Measurements from ENCODE around the gene GP9. TPM values are rescaled to one million over a fixed set of nuclear protein-coding genes. Genes with fewer than 3 reads are reported as not detected.

GP9 gene
- total RNA-seq, 1 donor, result 4.0 TPM

DNA sequence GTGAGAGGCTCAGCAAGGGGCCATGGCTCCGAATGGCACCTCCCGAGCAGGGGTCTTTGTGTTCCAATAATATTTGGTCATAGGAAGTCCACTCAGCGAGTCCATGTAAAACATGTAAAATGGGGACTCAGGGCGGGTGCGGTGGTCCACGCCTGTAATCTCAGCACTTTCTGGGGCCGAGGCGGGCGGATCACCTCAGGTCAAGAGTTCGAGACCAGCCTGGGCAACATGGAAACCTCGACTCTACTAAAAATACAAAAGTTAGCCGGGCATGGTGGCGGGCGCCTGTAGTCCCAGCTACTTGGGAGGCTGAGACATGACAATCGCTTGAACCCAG lies 33.1 kb upstream of the GP9 start:
- DNase-seq (ENCODE audit: low read depth in 2 of 3, low spot score in 2 of 3), result no peak

DNA sequence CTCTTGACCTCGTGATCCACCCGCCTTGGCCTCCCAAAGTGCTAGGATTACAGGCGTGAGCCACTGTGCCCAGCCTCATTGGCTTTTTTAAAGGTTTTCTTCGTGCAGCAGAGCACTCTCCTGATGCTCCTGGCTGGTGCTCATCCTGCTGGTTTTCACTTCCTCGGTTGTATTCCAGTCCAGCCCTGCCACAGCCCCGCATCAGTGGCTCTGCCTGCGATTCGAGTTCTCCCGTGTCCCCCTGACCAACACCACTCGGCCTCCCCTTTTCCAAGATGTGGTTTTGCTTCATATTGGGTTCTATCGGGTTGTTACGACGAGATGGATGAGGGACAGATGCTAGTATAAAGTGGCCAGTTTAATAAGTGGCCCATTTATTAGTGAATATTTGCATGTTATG lies 31.7 kb upstream of the GP9 start:
- no peak for DNase-seq (ENCODE audit: low read depth in 2 of 3, low spot score in 2 of 3)

DNA sequence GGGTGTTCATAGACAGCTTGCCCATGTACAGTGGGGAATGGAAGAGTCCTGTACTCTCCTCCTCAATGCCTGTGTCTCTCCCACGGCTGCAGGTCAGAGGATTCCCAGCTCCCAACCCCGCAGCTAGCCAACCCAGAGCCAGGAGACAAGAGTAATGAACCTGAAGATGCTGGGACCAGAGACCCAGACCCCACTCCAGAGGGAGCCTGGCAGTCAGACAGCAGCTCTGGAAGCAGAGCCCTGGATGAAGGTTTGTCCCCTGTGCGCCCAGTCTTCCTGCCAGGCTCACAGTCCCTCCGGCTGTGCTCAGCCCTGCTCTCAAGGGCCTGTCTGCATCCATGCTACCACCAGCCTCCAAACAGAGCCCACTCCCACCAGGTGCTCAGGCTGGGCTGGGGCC lies 30.0 kb upstream of the GP9 start:
- no peak for DNase-seq (ENCODE audit: low read depth in 2 of 3, low spot score in 2 of 3)

DNA sequence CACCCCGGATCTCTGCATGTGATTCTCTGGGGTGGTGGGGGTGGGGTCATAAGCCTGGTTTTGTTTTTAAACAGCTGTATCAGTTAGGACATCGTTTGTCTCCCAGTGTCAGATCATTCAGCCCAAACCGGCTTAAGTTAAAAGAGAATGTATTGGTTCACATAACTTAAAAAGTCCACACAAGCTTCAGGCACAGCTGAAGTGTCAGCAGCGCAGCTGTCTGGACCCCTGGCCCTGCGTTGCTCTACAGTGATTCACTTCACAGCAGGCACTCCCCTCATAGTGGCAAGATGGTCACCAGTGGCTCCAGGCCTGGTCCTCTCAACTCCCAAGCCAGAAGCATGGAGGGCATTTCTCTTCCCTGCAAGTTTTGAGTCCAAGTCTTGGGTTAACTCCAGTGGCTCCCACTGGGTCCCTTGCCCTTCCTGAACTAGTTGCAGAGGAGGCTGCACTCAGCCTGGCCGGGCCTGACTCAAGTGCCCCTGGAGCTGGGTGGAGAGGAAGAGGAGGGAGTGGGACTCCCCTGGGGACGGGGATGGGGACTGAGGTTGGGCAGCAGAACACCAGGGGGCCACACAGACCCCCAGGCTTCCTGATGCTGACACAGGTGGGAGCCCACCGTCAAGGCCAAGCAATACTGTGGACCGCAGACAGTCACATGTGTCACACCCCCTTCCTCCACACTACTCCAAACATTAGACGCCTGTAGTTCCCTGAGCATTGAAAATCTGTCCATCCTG lies 28.9 kb upstream of the GP9 start:
- DNase-seq (ENCODE audit: low read depth in 2 of 3, low spot score in 2 of 3), result no peak

DNA sequence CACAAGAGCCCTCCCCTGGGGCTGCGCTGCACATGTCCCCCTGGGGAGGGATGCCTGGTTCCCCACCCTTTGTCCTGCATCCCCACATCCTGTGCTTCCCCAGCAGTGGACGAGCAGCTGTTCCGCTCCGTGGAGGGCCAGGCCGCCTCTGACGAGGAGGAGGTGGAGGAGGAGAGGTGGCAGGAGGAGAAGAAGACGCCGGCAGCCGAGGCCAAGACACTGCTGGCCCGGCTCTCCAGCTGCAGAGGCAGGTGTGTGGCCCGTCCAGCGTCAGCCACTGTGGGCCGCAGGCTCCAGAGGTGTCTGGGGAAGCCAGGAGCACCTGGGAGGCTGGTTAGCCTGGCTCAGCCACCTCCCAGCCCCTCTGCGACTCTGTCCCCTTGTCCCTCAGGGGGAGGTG lies 27.9 kb upstream of the GP9 start:
- DNase-seq (ENCODE audit: low read depth in 2 of 3, low spot score in 2 of 3), result no peak

DNA sequence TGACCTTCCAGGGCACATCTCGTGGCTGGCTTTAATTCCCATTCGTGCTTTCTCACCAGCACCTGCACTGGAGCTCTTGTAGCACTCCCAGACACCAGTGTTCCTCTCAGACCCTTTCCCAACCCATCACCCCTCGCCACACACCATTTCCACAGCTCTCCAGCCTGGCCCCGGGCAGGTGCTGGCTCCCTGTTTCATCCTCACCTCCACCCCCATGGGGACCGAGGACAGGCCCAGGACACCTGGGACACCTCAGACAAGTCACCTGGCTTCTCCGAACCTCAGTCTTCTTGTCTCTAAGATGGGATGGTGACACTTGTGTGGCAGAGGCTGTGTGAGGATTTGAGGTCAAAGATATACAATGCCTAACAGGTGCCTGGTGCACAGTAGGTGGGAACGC lies 27.4 kb upstream of the GP9 start:
- no peak for DNase-seq (ENCODE audit: low read depth in 2 of 3, low spot score in 2 of 3)

DNA sequence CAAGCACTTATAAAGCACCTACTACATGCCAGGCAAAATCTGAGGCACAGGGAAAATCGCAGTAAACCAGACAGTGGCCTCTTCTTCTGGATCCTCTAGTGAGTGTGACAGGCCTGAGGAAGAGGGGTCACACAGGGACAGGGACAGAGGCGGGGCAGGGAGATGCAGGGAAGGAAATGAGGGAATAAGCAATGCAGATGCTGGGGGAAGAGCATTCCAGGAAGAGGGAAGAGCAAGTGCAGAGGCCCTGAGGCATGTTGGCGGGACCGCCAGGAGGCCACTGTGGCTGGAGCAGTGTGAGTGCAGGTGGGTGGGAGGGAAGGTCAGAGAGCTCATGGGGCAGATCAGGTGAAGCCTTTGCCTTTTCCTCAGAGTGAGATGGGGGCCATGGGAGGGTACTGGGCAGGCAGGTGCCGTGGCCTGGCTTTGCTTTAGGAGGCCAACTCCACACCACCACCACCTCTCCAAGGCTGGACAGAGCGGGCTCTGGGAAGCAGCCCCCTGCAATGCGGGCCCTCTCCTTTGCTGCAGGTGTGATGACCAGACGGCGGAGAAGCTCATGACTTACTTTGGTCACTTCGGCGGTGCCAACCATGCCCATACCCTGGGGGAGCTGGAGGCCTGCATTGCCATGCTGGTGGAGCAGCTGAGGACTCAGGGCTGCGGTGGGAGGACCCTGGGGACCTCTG lies 26.8 kb upstream of the GP9 start:
- no peak for DNase-seq (ENCODE audit: low read depth in 2 of 3, low spot score in 2 of 3)

DNA sequence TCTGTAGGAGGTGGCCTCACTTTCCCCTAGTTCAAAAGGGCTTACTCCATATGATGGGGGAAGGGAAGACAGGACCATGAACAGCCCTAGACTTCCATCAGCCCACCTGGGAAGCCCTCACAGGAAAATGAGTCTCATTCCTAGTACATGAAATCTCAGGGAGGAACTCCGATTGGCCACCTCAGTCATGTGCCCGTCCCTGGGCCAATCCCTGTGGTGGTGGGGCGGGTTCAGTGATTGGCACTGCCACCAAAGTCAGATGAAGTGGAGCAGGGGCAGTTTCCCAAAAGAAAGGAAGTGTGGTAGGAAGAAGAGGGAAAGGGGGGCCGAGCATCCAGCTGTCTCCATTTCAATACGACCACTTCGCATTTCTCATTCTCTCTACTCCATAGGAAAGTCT lies 25.9 kb upstream of the GP9 start:
- no peak for DNase-seq (ENCODE audit: low read depth in 2 of 3, low spot score in 2 of 3)

DNA sequence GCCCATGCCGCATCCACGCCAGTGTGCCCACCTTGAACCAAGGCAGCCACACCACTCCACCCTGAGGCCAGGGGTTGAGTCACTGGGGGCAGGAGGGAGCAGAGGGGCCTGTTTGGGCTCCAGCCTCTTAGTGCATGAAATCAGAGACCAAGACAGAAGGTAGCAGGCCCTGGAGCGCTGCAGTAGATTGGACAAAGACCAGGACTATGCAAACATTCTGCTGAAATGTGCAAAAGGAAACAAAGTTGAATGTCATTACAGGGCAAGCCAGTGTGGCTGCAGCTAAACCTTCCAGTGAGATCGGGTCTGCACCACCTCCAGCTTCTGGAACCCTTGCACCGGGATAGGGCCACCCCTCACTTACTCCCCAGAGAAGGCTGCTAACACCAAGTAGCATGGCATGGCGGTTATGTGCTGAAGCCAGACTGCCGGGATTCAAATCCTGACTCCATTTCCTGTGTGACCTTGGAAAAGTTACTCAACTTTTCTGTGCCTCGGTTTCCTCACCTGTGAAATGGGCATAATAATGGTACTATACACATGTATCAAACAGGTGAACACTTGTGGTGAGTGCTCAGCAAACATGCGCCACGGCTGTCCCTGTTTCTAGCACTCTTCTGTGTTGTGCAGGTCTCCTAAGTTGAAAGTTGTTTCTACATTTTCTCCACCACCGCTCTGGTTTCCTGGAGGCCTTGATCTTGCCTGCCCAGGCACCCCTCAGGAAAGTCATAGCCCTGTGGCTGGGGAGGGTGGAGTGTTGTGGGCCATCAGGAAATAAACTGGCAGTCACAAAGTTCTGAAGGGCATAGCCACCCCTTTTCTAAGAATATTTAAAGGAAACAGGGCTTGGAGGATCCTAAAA lies 25.0 kb upstream of the GP9 start:
- DNase-seq (ENCODE audit: low read depth in 2 of 3, low spot score in 2 of 3), result peak in 1 of 3 donors; percentile 70

DNA sequence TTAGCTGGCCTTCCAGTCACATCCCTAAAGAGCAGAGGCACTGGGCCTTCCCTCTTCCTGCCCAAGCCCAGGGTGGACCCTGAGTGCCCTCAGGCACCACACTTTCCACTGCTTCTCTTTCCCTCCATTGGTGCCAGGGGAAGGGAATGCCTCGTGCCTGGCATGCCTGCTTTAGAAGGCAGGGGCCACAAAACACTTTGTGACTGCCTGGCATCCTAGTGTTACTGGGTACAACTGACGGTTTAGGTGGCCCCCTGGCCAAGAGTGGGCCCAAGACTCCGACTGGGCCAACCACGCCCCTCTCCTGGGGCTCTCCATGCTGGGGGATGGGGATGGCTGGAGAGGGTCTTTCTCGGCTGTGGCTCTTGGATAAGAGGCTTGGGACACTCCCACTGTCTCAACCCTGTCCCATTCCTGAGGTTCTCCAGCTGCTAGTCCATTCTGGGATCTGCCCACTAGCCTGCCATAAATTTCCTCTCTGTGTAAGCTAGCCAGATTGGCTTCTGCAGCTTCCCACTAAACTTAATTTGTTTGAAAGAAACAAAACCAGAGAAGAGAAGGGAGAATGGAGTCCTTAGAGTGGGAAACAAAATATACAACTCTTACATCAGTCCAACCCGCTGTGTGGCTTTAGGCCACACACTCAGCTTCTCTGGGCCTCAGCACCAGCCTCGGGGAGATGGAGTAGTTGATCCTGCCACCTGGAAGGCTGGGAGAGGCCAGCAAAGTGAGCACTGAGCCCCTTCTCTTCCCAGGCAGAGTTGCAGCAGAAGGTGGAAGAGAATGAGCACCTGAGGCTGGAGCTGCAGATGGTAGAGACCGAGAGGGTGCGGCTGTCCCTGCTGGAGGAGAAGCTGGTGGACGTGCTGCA lies 24.1 kb upstream of the GP9 start:
- no peak for DNase-seq (ENCODE audit: low read depth in 2 of 3, low spot score in 2 of 3)

DNA sequence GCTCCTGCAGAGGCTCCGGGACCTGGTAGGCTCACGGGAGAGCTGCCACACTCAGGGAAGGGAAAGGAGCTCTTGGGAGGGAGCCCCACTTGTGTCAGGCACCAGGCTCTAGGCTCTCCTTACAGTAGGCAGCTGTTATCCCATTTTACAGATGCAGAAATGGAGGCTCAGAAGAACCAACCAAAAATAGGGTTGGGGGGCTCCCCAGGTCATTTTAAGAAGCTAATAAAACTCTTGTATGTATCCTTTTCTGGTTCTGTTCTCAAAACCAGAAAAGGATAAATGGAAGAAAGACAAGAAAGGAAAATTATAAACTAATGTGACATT lies 23.5 kb upstream of the GP9 start:
- DNase-seq (ENCODE audit: low read depth in 2 of 3, low spot score in 2 of 3), result no peak

DNA sequence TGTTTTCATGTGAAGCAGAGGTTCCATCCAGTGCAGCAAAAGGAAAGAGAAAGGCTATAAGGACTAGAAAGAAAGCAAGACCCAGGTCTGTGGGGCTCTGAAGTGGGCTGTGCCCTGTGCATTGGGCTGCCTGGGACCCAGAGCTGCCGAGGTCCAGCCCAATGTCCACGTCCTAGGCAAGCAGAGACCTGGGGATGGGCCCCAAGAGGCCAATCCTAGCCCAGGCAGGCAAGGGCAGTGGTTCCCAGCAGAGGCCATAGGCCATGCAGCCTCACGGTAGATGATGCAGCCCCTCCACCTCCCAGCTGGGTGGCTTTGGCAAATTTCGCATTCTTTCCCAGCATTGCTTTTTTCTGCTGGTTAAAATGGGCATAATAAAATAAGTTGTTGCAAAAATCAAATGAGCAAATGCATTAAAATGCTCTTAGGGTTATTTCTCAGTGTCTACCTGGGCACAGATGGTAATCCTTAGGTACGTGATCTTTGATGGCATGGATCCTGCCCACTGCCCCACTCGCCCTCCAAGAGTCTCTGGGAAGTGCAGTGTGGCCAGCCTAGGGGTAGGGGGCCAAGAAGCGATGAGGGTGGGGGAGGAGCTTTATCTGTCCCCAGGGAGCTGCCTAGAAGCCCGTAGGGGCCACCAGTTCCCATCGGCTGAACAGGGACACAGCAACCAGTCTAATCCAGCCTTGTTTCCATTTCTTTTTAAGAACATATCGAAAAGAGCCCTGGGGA lies 22.3 kb upstream of the GP9 start:
- no peak for DNase-seq (ENCODE audit: low read depth in 2 of 3, low spot score in 2 of 3)

DNA sequence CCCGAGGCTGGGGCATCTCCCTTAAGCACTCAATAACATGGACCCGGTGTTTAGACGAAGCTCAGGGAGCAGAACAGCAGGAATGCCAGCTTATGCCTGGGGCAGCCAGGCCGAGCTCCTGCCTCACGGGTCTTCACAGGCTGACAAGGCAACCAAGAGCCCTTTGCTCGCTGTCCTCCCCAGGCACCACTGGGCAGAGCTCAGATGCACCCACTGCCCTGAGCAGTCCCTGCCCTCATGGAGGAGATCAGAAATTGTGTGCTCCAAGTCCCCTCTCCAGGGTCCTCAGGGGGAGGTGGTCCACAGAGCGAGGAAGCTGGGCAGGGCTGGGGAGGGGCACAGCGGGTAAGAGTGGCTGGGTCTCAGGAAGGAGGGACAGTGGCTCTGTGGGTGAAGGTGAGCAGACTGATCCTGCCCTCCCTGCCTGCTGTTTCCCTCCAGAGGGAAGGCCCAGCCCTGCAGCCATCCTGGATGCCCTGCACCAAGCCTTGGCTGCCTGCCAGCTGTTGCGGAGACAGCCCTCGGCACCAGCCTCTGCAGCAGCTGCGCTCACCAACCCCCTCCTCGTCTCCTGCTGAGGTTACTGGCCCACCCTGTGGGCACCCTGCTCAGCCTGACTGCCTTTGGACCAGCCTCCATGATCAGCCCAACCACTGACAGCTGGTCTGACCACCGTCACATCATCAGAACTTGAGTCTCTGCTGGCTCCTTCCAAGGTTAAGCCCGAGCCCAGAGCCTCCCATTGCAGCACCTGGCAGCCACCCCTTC lies 21.1 kb upstream of the GP9 start:
- DNase-seq (ENCODE audit: low read depth in 2 of 3, low spot score in 2 of 3), result peak in 1 of 3 donors; percentile 63

DNA sequence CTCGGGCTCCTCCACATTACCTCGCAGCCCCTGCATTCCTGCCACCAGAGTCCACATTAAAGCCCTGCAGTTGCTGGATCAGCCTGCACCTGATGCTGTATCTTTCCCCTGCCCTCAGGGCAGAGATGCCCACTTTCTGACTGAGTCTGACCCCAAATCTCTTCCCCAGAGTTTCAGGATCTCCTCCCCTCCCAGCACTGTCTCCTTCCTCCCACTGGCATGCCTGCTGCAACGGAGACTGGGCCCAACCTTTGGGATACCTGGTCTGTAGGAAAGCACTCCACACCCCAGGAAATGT lies 20.6 kb upstream of the GP9 start:
- DNase-seq (ENCODE audit: low read depth in 2 of 3, low spot score in 2 of 3), result no peak

DNA sequence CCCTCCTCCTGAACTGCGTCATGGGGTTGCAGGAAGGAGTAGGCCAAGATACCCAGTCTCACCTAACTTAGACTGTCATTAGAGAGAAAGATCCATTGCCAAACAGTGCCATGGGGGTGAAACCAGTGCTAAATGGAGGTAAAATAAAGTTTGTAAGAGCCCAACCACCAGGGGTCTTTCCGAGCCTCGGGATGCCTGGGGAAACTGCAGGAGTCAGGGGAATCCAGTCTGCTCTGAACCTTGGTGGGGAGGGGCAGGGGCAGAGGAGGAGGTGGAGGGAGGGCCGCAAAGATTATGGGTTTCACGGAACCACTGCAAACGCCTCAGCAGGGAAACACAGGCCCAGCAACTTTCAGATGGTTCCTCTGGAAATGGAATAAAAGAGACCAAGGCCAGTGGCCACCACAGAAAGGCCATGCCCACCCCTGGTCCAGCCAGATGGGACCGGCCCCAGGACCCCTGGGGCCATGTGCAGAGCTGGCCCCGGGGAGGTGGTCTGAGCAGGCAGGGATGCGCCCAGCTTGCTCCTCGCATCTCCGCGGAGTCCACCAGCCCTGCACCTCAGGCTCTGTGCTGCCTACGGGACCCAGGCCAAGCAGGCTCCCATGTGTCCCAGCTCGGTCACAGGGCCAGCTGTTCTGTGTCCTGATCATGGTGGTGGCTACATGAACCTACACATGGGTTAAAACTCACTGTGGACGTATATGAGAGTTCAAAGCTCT lies 19.8 kb upstream of the GP9 start:
- DNase-seq (ENCODE audit: low read depth in 2 of 3, low spot score in 2 of 3), result no peak

DNA sequence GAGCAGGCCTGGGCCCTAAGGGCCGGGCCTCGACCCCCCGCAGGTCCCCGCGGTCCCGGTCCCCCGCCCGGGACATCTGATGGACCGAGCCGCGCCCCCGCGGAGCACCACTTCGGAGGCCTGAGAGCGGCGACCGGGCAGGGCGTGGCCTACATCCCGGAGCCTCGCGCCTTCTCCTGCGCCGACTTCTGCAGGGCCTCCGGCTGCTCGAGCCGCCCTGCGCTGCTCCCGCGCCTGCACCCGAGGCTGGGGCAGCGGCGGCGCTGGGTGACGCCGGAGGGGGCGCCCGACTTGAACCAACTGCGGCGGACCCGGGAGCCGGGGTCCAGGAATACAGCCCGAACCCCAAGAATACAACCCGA lies 14.9 kb upstream of the GP9 start:
- no peak for DNase-seq (ENCODE audit: low read depth in 2 of 3, low spot score in 2 of 3)

DNA sequence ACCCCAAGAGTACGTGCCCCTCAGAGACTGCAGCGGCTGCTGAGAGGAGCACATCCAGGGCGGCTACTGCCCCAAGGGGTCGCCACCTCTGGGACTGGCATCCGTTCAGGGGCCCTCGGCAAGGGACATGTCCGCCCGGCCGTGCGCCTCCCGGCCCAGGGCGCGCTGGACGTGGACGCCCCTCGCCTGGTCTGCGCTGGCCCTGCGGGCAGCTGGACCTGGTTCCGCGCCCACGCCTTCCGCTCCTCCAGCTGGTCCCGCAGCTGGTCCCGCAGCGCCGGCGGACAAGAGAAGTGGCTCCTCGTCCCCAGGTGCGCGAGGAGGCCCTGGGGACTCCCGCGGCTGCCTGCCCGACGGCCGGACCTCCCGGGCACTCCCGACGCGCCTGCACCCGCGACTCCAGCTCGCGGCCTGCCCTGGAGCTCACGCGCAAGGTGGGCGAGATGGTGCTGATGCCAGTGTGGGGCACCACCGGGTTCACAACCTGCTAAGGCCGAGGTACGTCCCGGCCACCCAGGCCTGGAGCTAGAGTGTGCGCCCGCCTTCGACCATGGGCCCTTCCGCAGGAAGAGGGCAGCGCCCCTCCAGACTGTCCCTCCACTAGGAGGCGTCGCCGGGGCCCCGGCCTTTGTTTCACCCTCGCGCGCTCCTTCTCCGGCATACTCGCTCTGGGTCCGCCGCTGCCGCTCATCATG lies 14.4 kb upstream of the GP9 start:
- DNase-seq (ENCODE audit: low read depth in 2 of 3, low spot score in 2 of 3), result no peak

DNA sequence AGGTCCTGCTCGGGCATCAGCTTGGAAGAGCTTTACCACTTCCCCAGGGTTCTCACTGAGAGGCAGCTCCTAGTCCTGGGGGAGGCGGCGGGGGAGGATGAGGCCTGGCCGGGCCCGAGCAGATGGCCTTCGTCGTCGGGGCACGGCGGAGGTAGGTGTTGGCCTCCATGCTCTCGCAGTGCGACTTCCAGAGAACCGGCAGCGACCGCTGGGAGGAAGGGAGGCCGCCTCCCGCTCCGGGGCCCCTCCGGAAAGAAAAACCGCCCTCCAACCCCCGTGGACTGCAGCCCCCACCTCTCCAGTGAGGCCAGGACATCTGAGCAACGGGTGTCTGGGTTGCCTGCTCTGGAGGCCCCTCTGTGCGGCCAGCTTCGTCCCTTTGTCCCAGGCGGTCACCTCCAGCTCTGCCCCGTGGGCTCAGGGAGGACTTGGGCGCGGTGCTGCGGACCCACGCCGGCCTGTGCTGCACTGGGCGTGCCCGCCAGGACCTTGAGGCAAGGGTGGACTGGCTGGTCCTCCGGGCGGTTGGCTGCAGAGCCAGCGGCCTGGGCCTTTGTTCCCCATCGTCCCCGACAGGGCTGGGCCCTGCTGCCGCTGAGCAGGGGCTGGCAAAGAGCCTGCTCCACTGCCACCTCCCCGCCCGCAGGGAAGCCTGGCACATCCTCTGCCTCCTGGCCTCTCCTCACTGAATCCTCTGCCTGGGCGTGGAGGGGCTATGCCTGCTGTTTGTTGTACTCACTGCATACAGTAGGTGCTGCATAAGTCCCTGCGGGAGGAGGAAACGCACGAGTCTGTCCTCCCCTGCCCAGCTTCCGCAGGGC lies 13.6 kb upstream of the GP9 start:
- no peak for DNase-seq (ENCODE audit: low read depth in 2 of 3, low spot score in 2 of 3)
